Measurements from ENCODE around the gene CRX.
"Not testable (repeated sequence)": the region's sequence is repeated elsewhere in the genome, so short reads cannot be mapped to it uniquely, and the experiment has no call there.

CRX gene

DNA sequence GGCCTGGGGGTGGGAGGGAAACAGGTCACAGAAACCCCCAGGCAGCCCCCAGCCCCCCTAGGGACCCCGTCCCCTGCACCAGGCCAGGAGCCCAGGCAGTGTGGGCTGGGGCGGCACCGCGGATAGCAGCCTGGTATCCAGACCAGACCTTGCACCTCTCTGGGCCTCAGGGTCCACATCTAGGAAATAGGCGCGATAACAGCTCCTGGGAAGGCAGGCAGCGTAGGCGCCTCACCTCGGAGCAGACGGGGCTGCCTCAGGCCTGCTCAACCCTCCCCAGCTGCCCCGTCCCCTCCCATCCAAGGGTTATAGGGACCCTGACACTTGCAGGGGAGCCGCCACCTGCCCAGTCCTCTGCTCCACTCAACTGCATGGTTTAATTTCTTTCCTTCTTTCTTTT, 18.1 kb upstream of the CRX start:
- DNase-seq (ENCODE audit: low spot score) = not testable (repeated sequence)

DNA sequence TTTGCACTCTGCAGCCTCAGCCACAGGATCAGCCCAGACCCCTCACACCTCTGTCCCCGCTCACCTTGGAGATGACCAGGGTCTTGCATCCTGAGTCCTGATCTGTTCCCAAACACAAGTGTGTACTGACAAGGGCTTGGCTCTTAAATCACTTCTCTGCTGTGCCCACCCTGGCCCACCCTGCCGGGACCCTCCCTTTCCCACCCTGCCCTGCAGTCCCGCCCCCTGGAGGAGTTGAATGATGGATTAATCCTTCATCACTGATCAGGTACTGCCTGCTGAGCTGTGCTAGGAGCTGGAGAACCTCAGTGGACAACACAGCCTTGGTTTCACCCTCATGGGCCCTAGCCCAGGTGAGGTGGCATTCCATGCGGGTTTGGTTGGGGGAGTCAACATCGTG, 17.3 kb upstream of the CRX start, which contains the start of gene TPRX1:
Gene TPRX1 (minus strand): TSS at position 101 of the 400 bp plus-strand sequence. CDS start 12 bp downstream, at position 89.
- DNase-seq (ENCODE audit: low spot score) = not testable (repeated sequence)

DNA sequence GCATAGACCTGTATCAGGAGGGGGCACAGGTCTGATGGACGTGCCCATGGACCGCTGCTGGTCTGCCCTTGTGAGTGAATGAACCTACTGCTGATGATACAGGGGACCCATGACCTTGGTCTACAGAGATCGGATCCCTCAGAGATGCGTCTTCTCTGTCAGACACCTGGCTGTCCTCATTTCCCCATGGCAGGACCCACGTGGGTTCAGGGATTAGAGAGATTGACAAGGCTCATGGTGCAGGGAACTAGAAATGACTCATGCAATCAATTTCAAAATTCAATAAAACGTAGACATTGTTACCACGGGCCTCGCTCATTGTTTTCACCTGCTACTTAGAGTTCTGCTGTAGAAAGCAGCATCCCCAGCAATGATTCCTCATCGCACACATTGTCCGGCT, 16.4 kb upstream of the CRX start:
- DNase-seq (ENCODE audit: low spot score) = no peak

DNA sequence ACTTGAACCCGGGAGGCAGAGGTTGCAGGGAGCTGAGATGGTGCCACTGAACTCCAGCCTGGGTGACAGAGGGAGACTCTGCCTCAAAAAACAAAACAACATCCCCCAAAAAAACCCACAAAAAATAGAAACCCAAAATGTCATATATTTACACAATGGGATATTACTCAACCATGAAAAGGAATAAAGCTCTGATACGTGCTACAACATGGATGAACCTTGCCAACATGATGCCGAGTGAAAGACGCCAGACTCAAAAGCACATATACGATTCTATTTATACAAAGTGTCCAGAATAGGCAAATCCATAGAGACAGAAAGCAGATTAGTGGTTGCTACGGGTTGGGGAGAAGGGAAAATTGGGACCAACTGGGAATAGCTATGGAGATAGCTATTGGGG, 15.3 kb upstream of the CRX start:
- no peak for DNase-seq (ENCODE audit: low spot score)

DNA sequence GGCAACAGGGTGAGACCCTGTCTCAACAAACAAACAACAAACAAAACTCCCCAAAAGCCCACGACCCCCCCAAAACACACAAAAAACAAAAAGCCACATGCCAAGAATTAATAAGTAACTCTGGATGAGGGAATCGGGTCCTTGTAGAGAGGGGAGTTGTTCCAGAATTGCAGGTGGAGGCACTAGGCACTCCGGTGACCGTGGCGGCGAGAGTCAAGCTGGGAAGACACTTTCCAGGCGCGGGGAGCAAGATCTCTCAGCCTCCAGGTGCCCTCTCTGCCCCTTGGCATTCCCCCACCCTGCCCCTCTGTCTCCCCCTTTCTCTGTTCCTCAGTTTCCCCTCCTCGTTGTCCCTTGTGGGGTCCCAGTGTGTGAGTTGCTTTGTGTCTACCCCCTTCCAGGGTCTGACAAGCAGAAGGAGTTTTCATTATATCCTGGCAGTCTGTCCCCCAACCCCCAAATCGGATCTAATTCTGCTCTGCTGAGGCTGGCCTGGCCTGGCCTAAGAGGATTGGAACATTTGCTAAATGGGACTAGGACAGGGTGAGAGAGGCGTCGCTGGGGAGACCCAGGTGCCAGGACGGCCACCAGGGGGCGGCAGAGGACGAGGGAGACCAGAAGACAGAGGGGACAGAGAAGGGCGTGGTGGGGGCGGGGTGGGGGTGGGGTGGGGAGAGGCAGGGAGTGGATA, 8.3 kb upstream of the CRX start:
- DNase-seq (ENCODE audit: low spot score) = peak; percentile 63

DNA sequence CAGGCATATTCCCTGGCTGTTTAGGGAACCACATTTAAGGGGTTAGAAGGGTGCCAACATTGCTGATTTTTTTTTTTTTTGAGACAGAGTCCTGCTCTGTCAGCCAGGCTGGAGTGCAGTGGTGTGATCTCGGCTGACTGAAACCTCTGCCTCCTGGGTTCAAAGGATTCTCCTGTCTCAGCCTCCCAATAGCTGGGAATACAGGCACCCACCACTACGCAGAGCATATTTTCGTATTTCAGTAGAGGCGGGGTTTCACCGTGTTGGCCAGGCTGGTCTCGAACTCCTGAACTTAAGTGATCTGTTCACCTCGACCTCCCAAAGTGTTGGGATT, 7.8 kb upstream of the CRX start:
- DNase-seq (ENCODE audit: low spot score) = no peak

DNA sequence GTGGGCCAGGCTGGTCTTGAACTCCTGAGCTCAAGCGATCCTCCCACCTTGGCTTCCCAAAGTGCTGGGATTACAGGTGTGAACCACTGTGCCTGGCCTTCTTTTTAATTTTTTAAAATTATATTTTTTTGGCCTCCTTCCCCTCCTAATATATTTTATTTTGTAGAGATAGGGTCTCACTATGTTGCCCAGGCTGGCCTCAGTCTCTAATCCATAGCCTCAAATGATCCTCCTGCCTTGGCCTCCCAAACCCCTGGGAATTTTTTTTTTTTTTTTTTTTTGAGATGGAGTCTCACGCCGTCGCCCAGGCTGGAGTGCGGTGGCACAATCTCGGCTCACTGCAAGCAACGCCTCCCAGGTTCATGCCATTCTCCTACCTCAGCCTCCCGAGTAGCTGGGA, 5.5 kb upstream of the CRX start:
- DNase-seq (ENCODE audit: low spot score) = not testable (repeated sequence)

DNA sequence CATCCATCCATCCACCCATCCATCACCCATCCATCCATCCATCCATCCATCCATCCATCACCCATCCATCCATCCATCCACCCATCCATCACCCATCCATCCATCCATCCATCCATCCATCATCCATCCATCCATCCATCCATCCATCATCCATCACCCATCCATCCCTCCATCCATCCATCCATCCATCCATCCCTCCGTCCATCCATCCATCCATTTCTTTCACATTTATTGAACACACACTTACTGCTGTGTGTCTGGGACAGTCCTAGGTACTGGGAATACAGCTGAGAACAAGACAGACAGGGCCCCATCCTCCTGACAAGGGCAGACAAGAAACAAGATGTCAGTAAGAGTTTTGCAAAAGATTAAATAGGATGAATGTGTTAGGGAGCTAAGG, 3.5 kb upstream of the CRX start:
- not testable (repeated sequence) for DNase-seq (ENCODE audit: low spot score)

DNA sequence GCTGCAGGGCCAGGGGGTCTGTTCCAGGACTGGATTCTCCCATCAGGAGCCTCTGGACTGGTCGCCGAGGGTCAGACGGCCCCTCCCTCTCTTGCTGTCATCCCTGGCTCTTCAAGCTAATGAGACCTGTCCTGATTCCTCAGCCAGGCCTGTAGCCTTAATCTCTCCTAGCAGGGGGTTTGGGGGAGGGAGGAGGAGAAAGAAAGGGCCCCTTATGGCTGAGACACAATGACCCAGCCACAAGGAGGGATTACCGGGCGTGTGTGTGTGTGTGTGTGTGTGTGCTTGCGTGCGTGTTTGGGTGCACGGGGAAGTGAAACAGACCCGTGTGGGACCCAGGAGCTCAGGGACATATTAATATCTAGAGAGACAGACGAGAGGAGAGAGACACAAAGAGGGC, 1.9 kb upstream of the CRX start:
- DNase-seq (ENCODE audit: low spot score) = no peak

DNA sequence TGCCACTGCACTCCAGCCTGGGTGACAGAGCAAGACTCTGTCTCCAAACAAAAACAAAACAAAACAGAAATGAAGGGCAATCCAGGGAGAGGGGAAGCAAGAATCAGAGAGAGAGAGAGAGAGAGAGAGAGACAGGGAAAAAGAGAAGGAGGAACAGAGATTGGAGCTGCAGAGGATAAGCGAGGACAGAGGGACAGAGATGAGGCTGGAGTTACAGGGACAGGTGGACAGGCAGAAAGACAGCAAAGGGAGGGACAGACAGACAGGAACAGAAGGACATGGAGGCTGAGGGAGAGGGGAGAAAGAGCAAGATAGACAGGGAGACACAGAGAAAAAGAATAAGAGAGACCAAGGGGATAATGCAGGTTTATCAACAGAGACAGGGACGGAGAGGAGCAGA, 1.3 kb upstream of the CRX start:
- no peak for DNase-seq (ENCODE audit: low spot score)

DNA sequence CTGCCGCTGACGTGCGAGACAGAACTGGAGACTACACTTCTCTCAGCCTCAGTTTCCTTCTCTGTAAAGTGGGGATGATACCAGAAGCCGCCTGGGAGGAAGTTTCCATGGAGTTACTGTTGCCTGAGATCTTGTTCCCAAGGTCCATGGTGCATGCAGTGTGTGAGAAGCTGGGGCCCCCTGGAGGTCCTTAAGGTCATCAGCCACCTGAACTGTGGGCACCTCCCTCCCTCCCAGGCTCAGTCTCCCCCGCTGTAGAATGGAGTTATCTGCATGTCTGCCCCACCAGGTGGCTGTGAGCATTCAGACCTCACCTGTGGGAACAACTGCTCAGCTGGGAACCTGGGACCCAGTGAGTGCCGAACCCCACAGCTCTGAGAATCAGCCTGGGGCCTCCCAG, 2.7 kb downstream of the CRX start:
- DNase-seq (ENCODE audit: low spot score) = no peak

DNA sequence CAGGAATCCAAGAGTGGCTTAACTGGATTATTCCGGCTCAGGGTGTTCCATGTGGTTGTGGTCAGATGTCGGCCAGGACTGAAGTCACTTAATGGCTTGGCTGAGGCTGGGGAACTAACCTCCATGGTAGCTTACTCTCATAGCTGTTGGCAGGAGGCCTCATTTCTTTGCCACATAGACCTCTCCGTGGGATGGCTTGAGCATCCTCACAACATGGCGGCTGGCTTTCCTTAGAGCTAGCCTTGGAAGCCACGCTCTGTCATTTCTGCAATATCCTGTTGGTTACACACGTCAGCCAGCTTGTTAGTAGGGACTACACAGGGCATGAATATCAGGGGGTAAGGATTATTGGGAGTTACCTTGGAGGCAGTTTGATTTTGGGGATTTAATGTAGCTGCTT, 5.1 kb downstream of the CRX start:
- no peak for DNase-seq (ENCODE audit: low spot score)

DNA sequence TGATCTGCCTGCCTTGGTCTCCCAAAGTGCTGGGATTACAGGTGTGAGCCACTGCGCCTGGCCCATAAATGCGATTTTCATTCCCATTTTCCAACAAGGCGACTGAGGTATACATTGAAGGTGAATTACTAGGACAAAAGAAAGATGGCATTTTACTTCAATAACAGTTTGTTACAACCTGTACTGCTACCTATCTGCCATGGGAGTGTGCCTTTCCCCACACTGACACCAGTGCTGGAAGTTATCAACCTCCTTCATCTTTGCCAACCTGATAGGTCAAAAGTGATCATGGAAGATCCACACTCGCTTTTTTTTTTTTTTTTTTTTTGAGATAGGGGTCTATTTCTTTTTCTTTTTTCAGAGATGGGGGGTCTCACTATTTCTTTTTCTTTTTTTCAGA, 11.0 kb downstream of the CRX start:
- no peak for DNase-seq (ENCODE audit: low spot score)

DNA sequence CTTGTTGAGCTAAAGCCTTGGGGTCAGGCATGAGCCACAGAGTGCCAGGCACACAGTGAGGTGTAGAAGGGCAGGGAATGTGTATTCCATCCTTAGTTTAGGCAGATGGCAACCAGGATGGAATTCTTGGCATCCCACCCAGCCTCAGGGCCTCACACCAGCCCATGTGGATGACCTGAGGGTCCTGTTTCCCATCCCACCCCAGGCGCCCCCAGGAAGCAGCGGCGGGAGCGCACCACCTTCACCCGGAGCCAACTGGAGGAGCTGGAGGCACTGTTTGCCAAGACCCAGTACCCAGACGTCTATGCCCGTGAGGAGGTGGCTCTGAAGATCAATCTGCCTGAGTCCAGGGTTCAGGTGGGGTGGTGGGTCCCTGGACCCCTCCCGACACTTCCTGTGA, 14.3 kb downstream of the CRX start:
- DNase-seq (ENCODE audit: low spot score) = no peak

DNA sequence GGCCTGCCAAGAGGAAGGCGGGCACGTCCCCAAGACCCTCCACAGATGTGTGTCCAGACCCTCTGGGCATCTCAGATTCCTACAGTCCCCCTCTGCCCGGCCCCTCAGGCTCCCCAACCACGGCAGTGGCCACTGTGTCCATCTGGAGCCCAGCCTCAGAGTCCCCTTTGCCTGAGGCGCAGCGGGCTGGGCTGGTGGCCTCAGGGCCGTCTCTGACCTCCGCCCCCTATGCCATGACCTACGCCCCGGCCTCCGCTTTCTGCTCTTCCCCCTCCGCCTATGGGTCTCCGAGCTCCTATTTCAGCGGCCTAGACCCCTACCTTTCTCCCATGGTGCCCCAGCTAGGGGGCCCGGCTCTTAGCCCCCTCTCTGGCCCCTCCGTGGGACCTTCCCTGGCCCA, 17.7 kb downstream of the CRX start:
- DNase-seq (ENCODE audit: low spot score) = no peak

DNA sequence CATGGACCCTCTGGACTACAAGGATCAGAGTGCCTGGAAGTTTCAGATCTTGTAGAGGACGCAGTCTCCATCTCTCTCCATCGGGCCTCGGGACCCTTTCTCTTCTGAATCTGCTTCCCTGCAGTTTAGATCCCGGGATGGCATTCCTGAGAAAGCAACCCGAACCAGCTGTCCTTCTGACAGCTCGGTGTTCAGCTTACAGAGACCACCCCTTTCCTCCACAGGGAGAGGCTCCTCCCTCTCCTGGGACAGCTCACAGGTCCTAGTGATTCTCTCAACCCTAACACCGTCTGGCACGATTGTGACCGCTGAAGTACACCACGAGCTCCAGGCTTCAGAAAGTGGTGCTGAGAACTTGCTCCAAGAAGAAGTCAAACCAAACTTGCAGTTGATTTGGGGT, 18.2 kb downstream of the CRX start:
- no peak for DNase-seq (ENCODE audit: low spot score)

DNA sequence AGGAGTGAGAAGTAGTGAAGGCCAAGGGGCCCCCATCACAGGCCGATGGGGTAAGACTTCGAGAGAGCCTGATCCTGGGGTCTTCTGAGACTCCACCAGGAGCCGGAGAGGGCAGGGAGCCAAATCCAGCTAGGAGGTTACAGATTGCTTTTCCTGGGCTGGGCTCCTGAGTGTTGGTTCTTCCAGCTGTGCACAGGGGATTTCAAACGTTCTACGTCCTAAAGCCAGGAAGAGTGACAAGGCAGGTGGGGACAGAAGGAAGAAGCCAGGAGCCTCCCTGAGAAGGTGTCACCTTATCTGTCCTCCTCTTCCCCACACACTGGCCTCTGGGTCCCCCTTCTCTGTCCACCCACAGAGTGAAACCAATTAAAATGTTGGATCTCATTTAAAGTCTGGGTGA, 21.2 kb downstream of the CRX start:
- DNase-seq (ENCODE audit: low spot score) = no peak

DNA sequence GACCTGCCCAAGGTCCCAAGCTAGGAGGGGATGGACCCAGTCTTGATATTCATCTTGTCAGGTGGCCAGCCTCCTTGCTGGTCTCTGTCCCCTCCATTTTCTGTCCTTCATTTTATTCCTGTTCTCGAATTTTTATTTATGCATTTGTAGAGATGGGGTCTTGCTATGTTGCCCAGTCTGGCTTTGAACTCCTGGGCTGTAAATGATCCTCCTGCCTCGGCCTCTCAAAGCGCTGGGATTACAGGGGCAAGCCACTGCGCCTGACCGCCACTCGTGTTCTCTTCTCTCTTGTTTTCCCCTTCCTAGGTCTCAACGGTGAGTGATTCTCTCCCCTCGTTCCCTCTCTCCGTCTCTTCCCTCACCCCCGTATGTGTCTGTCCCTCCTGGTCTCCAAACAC, 26.7 kb downstream of the CRX start:
- DNase-seq (ENCODE audit: low spot score) = no peak

DNA sequence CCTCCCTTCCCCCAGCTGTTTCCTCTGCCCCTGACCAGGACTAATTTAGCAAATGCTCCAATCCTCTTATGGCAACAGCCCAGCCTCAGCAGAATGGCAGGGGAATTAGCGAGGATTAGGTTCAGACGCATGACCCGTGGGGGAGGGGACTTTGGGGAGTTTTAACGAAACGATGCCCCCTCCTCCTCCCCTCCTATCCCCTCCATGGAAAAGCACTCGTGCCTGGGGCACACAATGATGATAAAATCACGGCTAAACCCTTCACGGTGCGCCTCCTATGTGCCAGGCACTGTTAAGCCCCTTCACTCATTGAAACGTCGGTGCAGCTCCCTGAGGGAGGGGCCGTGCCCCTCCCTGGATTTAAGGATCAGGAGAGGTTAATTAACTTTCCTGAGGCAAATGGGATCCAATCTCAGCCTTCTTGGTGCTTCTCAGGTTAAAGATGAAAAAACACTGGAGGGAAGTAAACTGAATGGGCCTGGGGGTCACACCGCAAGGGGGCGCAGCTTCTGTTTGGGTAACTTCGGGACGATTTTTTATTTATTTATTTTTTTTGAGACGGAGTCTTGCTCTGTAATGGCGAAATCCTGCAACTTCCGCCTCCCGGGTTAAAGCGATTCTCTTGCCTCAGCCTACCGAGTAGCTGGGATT, 27.2 kb downstream of the CRX start:
- DNase-seq (ENCODE audit: low spot score) = peak; percentile 14

DNA sequence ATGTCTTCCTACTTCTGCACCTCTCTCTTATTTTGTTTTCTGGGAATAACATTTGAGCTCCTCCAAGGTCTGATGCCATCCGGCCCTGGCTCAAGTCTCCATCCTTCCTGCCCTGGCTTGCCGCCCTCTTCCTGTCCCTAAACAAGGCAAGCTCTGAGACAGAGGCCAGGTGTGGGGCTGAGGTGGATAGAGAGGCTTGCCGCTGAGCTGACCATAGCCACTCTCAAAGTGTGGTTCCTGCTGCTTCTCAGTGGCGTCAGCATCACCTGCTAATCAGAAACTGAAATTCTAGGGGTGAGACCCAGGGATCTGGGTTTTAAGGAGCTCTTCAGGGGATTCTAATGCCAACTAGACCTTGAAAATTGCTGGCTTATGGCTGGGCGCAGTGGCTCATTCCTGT, 31.3 kb downstream of the CRX start:
- no peak for DNase-seq (ENCODE audit: low spot score)

DNA sequence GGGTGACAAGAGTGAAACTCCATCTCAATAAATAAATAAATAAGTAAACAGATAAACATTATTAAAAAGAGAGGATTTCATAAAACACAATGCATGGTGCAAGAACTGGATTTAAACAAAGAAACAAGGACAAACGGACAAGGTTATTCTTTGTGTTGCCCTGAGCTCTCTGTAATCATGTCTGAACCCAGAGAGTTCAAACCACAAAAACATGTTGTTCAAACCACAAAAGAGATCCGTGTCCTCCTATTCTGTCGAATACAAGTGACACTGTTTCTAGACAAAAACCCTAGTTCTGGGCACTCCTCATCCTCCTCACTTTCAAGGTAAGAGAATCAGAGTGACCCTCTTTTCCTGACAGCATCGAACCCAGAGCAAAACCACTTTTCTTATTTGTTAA, 32.7 kb downstream of the CRX start:
- no peak for DNase-seq (ENCODE audit: low spot score)

DNA sequence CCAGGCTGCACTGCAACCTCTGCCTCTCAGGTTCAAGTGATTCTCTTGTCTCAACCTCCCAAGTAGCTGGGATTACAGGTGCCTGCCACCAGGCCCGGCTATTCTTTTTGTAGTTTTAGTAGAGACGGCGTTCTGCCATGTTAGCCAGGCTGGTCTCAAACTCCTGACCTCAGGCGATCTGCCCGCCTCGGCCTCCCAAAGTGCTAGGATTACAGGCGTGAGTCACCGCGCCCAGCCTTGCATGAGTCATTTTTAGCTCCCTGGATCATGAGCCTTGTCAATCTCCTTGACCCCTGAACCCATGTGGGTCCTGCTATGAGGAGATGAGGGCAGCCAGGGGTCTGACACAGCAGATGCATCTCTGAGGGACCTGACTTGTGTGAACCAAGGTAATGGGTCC, 36.5 kb downstream of the CRX start:
- DNase-seq (ENCODE audit: low spot score) = not testable (repeated sequence)

DNA sequence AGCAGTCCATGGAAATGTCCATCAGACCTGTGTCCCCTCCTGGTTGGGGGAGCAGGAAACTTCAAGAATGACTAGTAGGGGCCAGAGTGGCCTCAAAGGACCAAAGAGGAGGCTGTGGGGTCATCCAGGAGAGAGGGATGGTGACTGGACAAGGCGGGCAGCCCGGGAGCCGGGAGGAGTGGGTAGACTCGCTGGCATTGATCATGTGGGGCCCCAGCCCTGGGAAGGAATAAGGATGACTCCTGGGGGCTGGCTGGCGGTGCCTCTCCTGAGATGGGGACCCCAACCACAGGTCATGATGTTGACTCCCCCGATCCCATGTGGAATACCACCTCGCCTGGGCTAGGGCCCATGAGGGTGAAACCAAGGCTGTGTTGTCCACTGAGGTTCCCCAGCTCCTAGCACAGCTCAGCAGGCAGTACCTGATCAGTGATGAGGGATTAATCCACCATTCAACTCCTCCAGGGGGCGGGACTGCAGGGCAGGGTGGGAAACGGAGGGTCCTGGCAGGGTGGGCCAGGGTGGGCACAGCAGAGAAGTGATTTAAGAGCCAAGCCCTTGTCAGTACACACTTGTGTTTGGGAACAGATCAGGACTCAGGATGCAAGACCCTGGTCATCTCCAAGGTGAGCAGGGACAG, 37.0 kb downstream of the CRX start, which contains the start of gene TPRX2:
Gene TPRX2 (plus strand): TSS at position 590 of the 640 bp plus-strand sequence. CDS start 12 bp downstream, at position 602.
- not testable (repeated sequence) for DNase-seq (ENCODE audit: low spot score)

DNA sequence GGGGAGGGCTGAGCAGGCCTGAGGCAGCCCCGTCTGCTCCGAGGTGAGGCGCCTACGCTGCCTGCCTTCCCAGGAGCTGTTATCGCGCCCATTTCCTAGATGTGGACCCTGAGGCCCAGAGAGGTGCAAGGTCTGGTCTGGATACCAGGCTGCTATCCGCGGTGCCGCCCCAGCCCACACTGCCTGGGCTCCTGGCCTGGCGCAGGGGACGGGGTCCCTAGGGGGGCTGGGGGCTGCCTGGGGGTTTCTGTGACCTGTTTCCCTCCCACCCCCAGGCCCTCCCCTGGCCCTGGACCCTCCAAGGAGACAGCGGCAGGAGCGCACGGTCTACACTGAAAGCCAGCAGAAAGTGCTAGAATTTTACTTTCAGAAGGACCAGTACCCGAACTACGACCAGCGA, 38.1 kb downstream of the CRX start:
- DNase-seq (ENCODE audit: low spot score) = not testable (repeated sequence)
